GM18909 (cell line): ENCODE measurements around the gene TRMT61B.

Source experiments
- ATAC-seq: cut with Tn5 transposase; IDR thresholded peaks from one replicate; pipeline ENCODE4 v1.9.1; 2021; ENCODE audit warnings: mild to moderate bottlenecking; ENCODE audit not compliant: unreplicated experiment, poor library complexity

Gene TRMT61B

DNA sequence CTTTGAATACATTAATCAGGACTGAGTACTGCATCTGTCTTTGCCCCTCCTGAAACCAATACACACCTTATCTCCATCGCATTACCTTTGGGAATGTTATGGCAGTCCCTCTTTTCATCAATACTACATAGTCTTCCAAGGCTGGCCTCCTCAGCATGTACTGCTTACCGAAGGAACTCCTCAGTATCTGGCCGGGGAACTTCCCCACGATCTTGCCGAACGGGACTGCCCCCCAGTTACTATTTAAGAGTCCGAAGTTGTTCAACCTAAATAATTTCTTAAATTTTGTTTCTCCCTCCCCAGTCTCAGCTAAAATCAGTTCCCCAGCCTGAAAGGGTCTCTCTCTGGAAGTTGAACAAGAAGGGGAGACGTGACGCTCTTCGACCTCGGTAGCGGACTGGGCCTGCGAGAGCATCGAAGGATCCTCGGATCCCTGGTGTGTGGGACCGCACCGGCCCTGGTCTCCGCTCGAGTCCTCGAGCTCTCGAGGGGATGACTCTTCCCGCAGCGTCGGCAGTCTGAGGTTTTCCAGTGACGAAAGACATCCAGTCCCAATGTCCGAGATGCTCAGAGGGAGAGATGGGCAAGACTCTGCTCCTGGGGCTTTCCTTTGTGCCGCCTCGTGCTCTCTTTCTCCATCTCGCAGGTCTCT lies 489 bp downstream of the TRMT61B start:
- ATAC-seq: peak; percentile 14

DNA sequence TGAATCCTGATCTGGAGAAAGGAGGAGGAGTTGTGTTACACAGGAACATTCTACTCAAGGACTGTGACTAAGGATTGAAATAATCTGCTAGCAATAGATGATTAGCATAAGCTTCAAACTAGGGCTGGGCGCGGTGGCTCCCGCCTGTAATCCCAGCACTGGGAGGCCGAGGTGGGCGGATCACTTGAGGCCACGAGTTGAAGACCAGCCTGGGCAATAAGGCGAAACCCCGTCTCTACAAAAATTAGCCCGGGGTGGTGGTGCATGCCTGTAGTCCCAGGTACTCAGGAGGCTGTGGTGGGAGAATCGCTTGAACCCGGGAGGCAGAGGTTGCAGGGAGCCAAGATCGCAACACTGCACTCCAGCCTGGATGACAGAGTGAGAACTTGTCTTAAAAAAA lies 1.5 kb downstream of the TRMT61B start:
- ATAC-seq: no peak

DNA sequence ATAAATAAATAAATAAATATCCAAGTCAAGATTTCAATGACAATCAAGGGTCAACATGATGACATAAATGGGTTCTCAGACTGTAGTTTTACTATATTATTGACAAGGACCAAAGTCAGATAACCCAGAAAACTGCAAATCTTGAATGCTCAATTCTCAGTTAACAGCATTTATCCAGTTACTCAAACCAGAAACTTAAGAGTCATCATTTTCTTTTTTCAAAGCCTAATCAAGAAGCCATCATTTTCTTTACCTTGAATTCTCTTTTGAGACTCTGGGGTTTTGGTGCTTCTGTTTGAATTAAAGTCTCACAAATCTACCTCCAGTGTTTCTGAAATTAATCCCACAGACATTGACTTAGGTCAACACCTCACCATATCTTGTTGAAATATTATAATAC lies 14.1 kb downstream of the TRMT61B start:
- ATAC-seq: no peak

DNA sequence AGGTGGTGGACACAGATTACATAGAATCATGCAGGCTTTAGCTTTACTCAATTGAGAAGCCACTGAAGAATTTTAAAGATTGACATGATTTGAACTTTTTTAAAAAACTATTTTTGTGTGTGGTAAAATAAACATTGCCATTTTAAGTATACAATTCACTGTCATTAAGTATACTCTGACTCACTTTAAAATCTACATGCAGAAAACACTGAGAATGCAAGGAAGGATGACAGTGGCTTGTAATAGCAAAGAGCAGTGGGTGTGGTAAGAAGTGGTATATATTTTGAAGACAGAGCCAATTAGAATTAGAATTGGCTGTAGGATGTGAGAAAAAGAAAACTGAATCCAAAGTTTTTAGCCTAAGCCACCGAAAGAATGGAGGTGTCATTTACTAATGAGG lies 14.9 kb downstream of the TRMT61B start:
- ATAC-seq: no peak

DNA sequence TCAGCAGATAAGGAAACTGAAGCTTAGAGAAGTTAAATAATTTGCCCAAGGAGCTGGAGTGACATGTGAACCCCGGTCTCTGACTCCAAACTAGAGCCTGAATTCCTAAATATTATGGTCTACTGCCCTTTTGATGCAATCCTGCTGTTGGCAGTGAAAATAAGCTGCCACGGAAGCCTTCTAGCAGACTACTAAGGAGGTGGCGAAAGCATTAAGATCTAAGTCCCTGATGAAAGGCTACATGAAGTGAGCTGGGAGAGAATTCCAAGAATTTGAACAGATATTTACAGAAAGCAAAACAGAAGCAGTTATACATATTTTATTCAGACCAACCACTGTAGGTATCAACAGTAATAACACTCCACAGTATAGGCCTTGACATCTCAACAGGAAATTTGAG lies 28.1 kb downstream of the TRMT61B start:
- no peak for ATAC-seq

DNA sequence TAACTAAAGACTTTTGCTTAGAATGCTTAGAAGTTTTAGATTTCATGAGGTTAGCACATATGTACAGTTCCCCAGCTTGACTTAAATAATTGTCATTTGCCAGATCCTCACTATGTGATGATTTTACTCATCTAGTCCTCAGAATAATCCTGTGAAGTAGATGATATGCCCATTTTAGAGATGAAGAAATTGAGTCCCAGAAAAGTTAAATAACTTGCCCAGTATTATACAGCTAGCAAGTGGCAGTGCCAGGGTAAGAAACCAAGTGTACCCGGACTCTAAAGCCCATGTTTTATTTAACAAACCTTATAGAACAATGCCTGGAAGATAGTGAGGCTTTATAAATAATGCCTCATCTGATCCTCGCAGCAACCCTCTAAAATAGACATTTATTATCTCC lies 31.1 kb downstream of the TRMT61B start:
- ATAC-seq: no peak

DNA sequence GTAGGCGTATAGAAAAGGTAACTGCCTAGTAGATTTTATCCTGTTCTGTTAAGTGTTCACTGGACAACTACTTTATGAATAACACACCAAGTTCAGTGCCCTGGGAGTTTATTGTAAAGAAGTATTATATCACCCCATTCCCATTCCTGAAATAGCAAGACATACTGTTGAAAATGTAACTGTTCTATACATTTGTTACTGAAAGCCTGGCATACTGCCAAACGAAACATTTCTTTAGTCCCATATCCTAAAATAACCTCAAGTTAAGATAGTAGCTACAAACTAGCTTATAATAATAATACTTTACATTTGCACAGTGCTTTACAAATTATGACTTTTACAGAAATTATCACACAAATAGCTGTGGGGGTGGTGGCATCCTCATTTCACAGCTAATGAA lies 34.3 kb downstream of the TRMT61B start:
- ATAC-seq: no peak

DNA sequence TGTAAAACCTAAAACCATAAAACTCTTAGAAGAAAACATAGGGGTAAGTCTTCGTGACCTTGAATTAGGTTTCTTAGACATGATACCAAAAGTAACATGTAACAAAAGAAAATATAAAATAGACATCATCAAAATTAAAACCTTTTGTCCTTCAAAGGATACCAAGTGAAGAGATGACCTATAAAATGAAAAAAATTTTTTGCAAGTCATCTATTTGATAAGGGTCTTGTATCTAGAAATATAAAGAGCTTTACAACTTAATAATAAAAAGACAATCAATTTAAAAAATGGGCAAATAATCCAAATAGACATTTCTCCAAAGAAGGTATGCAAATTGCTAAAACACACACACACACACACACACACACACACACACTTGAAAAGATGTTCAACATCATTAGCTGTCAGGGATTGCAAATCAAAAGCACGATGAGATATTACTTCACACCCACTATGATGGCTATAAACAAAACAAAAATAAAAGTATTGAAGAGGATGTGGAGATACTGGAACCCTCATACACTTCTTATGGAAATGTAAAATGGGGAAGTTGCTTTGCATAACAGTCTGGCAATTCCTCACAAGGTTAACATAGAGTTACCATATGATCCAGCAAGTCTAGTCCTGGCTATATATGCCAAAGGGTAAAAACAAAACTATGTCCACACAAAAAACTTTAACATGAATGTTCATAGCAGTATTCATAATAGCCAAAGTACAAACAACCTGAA lies 36.2 kb downstream of the TRMT61B start:
- ATAC-seq: no peak

DNA sequence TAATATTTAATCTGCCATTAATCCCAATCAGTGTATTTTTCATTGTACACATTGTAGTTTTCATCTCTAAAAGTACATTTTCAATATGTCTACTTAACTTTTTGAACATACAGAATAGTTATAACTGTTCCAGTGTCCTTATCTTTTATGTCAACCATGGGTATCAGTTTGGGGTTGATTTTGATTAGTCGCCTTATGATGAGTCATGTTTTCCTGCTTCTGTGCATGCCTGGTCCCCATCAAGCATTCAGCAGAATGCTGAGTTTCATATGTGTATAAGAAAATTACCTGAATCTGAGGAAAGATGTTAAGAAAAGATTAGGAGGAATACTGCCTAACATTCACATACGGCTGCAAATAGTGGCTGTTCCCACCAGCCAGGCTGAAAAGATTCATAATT lies 41.7 kb downstream of the TRMT61B start:
- no peak for ATAC-seq

DNA sequence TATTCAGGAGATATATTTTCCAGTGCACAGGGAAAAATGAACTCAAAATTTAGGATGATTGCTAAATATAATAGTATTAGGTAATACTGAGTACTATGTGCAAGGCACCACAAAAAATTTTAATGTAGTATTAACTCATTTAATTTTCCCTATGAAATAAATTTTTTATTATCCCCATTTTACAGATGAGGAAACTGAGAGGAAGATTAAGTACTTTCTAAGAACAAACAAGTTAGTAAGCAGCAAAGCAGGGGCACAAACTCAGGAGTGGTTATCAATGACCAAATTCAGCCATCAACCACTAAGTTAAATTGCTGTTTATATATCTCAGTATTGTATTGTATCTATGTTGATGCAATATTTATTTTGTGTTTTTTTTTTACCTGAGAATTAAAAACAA lies 45.2 kb downstream of the TRMT61B start:
- no peak for ATAC-seq

DNA sequence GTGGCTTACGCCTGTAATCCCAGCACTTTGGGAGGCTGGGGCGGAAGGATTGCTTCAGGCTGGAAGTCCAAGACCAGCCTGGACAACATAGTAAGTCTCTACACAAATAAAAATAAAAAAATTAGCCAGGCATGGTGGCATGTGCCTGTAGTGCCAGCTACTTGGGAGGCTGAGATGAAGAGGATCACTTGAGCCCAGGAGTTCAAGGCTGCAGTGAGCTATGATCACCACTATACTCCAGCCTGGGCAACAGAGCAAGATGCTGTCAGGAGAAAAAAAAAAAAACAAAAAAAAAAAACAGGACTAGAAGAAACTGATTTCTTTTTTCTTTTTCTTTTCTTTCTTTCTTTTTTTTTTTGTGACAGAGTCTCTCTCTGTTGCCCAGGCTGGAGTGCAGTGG lies 45.9 kb downstream of the TRMT61B start:
- no peak for ATAC-seq

DNA sequence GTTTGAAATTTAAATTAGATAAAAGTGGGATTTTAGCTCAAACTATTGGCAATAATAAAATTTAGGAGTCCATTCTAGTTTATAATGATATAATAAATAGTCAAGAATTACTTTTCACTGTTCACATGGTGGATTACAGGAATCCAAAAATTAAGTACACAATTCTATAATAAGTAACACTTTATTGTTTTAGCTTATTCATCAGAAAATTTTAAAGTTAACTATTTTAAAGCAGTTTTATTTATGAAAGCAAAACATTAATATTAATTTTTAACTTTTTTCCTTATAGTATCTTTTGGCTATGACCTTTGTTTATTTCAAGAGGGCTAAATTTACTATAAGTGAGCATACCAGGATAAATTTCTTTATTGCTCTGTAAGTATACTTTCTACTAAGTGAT lies 48.1 kb downstream of the TRMT61B start:
- ATAC-seq: no peak

DNA sequence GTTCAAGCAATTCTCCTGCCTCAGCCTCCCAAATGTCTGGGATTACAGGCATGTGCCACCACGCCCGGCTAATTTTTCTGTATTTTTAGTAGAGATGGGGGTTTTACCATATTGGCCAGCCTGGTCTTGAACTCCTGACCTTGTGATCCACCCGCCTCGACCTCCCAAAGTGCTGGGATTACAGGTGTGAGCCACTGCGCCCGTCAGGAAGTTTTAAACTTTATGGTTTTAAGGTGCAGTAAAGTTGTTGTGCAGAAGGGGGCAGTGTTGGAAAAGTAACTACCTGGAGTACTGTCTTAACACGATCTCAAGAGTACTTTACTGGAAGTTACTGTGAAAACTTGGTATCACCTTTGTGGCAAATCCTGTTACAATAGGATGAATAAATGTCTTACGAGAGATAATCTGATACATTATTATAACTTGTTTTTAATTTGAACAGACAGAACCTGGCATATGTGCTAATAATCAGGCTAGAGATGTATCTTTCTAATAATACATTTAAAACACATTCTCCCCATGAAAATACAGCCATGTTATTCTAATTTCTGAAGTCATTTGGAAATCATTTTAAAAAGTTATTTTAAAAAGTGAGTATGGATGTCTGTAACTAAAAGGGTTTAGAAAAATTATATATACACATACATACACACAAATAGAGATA lies 48.7 kb downstream of the TRMT61B start:
- no peak for ATAC-seq

DNA sequence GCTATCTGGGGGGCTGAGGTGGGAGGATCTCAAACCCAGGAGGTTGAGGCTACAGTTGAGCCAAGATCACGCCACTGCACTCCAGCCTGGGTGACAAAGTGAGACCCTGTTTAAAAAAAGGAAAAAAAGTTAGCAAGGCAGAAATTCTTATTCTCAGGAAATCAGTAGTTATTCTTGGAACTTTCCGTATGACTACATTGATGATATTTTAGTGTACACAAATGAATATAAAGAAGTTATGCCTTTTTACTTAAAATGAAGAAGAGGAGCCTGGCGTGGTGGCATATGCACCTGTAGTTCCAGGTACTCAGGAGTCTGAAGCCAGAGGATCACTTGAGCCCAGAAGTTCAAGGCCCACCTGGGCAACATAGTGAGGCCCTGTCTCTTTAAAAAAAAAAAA lies 52.1 kb downstream of the TRMT61B start:
- ATAC-seq: no peak

DNA sequence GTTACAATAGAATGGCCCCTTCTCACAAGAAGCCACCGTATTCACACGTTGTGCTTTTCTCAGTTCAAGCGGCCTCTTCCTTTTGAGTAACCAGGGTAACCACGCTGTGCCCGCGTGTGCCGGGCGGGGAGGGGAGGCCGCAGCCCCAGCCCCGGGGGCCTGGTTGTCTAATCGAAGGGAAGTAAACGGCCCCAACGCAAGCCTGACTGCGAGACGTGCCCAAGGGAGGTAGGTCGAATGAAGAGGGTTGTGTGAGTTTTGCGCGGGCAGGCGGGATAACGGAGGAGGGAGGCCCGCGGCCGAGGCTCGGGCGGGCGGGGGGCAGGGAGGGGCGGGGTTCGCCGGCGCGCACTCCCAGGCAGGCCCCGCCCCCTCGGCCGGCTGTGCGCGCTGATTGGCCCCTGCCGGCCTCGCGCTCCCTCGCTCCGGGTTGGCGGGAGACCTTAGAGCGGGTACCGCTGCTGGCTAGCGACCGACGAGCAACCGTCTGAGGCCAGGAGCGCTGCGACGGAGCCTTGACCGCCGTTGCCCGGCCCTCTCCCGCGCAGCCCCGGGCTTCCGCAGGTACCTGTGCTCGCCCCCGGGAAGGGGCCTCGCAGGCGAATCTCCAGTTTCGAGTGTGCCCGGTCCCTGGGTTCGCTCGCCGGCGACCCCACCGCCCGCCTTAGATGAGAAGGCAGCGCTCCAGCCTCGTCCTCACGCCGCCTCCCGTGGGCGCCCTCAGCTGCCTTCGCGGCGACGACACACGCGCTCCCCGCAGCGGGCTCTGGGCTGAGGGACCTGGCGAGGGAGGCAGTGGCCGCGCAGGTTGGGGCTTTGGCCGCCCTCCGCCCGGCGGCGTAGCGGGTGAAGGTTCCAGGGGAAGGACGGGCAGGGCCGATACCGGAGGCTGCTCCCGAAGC lies 59.5 kb downstream of the TRMT61B start, which contains the start of gene SPDYA:
Gene SPDYA (plus strand): TSS at position 451 of the 902 bp plus-strand sequence. CDS start 5,181 bp downstream, outside the sequence.
- ATAC-seq: peak; percentile 80

DNA sequence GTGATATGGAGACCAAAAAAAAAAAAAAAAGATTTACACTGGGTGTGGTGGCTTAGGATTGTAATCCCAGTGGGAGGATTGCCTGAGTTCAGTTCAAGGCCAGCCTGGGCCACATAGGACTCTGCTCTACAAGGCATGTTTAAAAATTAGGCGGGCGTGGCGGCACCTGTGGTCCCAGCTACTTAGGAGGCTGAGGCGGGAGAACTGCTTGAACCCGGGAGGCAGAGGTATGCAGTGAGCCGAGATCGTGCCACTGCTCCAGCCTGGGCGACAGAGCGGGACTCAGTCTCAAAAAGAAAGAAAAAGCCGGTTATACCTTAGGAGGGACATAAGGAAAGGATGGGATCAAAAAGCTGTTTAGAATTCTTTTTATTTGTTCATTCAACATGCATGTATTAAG lies 60.2 kb downstream of the TRMT61B start:
- no peak for ATAC-seq

DNA sequence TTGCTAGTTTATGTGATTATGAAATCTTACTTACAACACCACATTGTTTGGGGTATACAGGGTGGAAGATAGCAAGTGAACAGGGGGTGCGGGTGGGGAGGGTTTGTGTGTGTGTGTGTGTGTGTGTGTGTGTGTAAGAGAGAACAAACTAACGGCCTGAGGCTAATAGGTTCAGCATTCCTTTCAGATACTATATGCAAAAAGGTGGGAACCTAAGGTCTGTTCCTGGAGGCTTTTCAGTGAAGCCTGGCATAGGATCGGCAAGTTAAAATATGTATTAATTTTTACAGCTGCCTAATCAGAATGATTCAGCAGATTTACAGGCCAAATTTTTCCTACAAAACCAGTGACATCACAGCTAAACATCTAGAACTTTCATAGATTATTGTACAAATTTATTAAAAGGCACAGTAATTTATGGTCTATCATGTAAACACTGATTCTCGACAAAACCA lies 67.1 kb downstream of the TRMT61B start:
- ATAC-seq: no peak

DNA sequence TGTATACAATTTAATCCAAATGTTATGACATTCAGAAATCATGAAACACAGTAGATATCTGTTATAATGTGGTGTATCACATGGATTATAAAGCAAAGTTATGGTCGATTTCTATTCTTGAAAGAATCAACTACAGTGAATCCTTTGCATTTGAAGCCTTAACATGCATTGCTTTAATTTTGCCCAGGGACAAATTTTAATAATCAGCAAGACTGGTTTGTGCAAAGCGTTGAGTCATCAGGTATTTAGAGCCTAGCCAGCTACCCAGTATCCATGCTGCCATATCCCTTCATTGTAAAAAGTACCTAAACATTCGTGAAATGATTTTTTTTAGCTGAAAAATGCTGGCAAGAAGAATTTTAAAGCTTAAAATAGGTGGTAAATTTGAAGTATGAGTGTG lies 68.4 kb downstream of the TRMT61B start:
- no peak for ATAC-seq
